HG03196 (cell line): ENCODE results near the gene EEF1A2.

Experiments
- ATAC-seq: cut with Tn5 transposase; IDR thresholded peaks from one replicate; pipeline ENCODE4 v1.9.1; 2021; ENCODE audit not compliant: unreplicated experiment

Gene EEF1A2

DNA sequence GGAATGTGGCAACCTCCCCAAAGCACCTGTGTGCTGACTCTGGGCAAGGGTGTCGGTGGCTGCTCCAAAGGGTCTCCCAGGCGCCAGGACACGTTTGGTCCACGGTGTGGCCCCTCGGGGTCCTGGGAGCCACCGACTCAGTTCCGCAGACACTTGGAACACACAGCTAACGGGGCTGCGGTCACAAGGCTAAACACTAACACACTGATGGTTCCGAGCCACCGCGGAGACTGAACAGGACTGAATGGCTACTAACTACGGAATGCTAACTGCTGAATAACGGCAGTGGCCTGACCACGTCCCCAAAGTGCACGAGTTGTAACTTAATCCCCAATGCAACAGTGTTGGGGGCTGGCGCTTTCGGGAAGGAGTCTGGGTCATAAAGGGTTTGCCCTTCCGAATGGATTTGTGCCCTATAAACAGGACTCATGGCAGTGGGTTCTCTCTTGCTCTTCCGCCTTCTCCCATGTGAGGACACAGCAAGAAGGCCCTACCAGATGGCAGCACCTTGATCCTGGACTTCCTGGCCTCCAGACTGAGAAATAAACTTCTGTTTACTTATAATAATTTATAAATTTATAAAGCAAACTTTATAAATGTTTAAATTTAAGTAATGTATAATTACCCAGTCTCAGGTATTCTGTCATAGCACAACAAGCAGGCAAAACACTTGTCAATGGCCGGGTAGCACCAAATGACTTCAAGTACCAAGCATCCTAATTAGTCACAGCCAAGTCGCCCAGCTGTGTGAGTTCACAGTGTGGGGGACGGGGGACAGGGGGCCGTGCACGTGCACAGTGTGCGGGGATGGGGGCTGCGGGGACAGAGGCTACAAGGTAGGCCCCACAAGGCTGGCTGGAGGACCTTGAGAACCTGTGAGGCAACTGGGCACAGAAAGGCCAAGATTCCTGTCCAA, 2.3 kb upstream of the EEF1A2 start:
- no peak for ATAC-seq

DNA sequence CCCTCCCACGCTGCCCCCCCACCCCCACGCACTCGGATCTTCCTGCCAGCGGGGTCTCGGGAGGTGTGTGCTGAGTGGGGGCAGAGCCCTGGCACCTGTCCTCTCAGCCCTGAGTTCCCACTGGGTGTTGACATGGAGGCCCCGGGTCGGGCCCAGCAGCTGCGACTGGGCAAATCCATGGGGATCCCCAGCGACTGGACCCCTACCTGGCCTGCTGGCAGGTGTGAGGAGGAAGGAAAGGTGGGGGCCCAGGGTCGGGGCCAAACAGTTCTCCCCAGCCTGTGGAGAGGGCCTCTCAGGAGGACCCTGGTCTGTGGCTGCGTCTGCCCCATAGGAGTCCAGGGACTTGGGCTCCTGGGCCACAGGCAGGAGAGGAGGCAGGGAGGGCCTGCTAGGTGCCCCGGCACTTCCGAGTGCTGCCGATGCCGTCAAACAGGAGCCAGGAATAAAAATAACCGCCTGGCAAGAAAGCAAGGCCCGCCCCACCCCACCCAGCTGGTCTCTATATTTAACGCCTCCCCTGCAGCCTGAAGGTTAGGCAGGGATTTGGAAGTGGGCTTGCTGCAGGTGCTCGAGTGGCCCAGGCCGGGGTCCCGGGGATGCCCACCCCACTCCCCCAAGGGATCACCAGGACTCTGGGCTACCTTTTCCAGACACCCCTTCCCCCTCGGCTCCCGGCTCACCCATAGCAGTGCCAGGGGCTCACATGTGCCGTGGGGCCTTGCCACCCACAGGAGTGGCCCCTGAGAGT, 1.4 kb upstream of the EEF1A2 start:
- ATAC-seq = no peak

DNA sequence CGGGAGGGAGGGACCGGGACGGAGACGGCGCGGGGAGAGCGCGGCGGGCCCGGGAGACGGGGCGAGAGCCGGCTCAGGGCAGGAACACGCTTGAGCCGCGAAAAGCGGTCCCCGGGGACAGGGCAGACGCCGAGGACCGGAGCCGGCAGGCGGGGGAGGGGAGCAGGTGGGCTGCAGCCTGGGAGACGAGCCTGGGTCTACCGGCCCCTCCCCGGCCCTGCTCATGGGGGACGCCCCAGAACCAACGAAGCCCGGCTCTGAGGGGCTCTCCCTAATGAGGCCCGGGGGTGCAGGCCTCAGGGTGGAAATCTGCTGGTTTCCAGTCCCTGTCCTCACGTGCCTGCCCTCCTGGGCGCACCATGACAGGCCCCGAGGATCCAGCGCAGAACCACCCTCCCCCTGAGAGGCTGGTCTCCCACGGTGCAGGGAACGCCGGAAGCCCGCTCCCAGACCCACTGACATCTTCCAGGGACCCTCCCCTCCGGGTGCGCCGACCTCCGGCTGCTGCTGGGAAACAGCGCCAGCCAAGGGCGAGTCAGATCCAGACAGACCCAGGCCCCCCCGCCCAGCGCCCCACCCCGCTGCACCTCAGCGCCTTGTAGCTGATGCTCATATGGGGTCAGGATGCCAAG, 571 bp upstream of the EEF1A2 start:
- ATAC-seq = no peak

DNA sequence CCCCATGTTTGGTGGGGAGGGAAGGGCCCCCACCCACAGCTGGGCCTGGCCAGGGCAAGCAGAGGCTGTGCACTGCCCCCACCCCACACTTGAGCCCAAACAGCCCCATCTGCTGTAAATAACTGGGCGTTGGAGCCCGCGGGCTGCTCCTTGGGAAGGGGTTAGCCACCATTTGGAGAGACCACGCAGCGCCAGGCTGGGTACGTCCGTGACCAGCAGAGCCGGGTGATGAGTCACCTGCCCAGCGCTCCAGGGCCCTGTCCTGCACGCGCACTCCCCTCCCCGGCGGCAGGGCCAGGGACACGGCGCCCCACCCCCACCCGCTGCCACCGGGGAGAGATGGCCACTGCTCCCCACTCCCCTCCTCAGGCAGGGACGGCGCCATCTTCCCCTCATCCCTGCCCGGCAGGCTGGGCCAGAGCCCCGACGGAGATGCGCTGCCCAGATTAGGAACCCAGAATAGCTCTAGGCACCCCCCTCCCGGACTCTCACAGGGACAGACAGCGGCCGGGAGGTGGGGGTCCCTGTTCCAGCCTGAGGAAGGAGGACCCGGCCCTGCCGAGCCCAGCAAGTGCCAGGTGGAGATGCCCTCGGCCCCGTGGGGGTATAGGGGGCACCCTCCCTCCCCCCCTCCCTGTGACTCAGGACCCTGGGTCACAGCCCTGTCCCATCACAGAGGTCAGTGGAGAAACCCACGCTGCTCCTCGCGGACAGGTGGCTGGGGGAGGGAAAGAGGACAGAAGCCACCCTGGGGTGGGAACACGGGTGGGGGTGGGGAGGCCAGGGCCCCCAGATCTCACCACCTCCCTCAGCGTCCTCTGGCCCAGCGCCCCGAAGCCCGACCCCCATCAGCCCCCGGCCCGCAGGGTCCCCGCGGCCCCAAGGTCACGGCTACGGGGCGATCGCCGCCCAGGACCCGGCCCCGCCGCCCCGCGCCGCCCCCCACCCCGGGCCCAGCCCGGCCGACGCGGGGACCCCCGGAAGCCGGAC, 642 bp downstream of the EEF1A2 start:
- no peak for ATAC-seq

DNA sequence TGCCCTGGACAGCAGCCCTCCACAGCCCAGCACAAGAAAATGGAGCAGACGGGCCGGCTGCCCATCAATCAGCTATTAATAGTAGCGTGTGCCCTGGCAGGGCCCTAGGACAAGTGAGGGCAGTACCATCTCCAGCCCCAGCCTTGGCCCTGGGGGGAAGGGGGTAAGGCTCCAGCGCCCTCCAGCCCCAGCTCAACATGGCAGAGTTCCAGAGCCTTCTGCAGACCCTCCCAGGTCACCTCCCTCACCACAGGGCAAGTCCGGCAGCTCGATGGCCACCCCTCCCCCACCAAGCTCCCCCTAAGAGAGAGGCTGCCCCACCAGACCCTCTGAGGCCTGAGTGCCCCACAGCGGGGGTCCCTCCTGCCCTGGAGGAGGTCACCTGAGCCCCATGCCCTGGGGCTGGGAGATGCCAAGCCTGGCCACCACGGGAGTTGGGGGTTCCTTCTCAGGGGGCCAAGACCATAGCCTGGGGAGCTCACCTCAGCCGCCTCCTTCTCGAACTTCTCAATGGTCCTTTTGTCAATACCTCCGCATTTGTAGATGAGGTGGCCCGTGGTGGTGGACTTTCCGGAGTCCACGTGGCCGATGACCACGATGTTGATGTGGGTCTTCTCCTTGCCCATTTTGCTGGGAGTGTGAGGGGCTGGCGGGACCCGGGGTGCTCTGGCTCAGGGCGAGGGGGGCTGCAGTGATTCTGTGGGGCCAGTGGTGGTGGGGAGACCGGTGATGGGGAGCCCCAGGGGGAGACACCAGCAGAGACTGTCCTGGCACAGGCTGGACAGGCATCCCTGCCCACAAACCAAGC, 1.5 kb downstream of the EEF1A2 start:
- no peak for ATAC-seq

DNA sequence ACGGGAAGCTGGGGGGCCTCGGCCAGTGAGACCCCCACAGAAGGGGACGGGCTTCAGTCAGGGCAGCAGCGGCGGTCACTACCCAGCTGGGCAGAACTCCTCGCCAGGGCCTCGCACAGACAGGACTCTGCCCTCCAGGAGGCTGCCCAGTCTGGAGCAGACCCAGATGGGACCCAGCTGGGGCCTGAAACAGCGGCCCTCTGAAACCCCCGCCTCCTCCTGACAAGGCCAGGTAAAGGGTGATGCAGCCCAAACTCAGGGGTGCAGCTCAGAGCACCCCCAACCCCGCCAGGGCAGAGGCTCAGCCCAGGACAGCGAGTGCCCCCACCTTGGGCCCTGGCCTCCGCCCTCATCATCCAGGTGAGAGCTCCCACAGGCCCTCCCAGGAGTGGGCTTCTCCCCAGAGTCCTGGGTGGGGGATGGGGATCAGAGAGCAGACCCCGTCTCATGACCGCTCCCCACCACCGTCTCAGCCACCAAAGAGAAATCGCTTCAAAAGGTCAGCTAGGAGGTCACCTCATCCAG, 2.2 kb downstream of the EEF1A2 start:
- no peak for ATAC-seq

DNA sequence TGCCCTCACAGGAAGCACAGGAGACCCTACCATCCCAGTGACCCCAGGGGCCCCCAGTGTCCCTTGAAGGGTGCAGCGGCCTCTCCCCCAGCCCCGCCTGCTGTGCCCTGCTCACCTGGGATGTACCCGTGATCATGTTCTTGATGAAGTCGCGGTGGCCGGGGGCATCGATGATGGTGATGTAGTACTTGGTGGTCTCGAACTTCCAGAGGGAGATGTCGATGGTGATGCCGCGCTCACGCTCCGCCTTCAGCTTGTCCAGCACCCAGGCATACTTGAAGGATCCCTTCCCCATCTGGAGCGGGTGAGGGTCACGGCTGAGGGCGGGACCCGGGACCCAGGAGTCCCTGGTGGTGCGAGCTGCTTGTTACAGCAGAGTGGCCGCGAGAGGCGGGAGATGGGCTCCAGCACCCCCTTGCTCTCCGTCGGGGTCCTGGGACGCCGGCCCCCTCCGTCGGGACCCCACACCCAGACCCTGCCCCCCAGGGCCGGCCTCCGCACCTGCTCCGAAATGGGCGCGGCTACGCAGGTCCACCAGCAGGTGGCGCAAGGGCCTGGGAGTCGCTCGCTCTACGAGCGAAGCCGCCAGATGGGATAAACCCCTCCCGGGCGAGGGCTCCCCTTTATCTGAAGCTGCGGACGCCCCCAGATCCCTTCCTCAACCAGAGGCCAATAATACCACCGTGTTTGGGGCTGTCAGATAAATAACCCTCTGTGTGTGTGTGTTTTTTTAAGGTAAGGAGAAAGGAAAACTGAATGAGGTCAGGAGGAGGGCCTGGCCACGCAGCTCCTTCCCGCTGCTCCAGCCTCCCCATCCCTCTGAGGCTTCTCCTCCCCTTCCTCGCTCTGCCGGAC, 2.9 kb downstream of the EEF1A2 start:
- no peak for ATAC-seq

DNA sequence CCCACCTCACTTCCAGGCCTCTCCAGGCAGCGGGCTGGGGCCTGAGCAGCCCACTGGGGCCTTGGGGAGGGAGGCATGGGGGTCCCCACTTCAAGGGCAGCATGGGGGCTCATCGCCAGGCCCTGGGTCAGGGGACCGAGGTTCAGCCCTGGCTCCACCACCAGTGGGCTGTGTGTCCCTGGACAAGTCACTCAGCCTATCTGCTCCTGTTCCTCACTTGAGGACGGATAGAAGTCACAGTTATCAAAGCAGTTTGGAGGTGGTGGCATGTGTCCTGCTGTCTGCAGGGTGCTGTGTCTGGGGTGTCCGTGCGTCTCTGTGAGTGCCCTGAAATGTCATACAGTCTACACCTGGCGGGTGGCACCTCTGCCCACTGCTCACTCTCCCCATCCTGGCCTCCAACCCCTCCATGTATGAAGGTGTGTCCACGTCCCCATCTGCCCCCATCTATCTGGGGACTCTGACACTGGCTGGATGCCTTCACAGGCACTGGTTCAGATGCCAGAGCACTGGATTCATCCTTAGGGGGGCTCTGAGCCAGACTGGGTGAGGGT, 3.6 kb downstream of the EEF1A2 start:
- no peak for ATAC-seq

DNA sequence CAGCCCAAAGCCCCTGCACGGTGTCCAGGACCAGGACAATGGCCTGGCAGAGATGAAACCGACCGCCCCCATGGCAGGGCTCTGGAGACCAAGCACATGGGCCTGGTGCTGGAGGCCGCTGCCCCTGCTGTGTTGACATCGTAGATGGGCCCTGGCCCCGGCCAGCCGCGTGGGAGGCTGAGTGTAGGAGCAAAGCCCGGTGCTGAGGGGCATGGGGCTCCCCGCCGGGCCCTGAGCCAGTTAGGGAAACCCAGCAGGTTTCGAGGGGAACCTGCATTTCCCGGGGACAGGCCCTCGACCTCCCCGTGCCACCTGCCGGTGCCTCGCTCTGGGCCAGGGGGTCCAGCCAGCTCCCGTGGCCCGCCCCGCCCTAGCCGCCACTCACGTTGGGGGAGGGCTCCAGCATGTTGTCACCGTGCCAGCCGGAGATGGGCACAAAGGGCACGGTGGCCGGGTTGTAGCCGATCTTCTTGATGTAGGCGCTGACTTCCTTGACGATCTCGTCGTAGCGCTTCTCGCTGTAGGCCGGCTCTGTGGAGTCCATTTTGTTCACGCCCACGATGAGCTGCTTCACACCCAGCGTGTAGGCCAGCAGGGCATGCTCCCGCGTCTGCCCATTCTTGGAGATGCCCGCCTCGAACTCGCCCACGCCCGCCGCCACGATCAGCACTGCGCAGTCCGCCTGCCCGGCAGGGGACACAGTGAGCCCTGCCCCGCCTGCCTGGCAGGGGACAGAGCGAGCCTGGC, 4.3 kb downstream of the EEF1A2 start:
- no peak for ATAC-seq

DNA sequence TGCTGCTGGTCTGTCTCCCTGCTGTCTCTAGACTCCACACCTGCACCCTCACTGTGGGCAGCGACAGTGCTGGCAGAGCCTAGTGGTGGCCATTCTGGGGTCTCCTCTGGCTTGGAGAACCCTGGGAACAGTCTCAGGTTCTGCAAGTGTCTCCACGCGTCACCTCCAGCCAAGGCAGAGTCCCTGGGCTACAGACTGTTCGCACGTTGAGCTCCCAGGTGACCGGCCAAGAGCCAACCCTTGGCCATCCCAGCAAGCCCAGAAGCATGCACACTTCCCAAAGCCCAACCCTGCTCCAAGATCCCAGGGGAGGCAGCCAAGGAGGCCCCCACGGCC, 4.8 kb downstream of the EEF1A2 start:
- no peak for ATAC-seq

DNA sequence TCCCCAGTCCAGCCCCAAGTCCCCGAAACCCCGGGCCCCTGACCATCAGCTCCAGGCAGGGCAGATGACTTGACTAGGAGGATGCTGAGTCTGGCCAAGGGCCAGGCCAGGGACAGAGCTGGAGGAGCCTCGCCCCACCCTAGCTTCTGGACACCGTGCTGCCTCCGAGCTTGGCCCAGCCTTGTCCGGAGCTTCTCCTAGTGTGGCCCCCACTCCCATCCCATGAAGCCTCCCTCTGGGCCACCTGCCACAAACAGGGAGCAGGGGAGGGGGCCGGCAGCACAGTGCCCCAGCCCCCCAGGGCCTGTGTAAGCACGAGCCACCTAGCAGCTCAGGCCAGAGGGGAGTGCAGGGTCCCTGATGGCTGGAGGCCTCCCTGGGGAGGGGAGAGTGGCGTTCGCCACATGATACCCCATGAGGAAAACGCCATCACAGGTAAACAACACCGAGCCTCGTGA, 5.3 kb downstream of the EEF1A2 start:
- ATAC-seq = no peak

DNA sequence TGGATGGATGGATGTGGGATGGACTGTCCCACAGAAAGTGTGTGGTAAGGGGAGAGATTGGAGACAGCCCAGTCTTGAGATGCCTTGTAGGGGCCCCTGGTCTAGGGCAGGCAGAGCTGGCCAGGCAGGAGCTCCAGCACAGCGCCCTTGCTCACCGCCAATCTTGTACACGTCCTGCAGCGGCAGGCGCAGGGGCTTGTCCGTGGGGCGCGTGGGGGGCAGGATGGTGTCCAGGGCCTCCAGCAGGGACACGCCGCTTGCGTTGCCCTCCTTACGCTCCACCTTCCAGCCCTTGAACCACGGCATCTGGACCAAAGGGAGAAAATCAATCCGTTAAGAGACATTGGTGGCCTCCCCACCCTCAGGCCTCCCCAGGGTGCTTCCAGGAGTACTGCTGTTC, 5.9 kb downstream of the EEF1A2 start:
- ATAC-seq = no peak

DNA sequence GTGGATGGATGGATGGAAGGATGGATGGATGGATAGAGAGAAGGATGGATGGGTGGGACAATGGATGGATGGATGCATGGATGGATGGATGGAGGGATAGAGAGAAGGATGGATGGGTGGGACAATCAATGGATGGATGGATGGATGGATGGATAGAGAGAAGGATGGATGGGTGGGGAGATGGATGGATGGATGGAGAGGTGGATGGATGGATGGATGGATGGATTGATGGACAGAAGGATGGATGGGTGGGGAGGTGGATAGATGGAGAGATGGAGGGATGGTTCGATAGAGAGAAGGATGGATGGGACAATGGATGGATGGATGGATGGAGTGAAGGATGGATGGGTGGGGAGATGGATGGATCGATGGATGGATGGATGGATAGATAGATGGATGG, 6.4 kb downstream of the EEF1A2 start:
- ATAC-seq = no peak

DNA sequence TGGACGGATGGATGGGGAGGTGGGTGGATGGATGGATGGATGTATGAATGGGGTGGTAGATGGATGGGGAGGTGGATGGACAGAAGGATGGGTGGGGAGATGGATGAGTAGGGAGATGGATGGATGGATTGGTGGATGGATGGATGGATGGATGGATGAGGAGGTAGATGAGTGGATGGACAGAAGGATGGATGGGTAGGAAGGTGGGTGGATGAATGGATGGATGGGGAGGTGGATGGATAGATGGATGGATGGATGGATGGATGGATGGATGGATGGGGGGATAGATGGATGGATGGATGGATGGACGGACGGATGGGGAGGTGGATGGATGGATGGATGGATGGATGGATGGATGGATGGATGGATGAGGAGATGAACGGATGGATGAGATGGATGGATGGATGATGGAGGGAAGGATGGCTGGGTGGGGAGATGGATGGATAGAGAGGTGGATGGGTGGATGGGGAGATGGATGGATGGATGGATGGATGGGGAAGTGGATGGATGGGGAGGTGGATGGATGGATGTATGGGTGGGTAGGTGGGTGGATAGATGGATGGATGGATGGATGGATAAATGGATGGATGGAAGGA, 7.2 kb downstream of the EEF1A2 start:
- ATAC-seq = no peak

DNA sequence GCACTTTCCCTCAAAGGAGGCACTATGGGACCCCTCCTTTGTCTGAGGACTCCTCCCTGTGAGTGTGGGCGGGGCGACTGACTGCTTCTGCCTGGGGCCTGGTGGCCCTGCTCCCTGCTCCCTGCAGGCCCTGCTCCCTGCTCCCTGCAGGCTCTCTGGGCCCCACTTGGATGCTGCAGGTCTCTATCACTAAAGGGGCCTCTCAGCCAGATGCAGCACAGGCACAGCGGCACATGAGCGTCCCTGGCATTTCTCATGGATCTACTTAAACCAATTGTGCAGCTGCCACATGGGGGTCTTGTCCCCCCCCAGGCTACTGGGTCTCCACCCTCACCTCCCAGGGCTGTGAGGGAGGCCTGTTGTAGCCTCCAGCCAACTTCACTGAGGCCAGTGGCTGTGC, 7.8 kb downstream of the EEF1A2 start:
- no peak for ATAC-seq

DNA sequence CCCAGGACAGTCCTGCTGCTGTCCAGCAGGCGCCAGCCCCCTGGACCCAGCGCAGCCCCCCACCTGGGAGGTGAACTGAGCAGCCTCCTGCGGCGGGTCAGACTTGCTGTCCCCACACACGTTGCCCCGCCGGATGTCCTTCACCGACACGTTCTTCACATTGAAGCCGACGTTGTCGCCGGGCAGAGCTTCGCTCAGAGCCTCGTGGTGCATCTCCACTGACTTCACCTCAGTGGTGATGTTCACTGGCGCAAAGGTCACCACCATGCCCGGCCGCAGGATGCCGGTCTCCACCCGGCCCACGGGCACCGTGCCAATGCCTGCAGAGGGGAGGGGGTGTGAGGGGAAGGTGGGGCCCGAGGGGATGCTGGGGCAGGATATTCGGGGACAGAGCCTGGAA, 8.5 kb downstream of the EEF1A2 start:
- ATAC-seq = no peak
